ENCODE data around the gene PCNA. TPM values are rescaled to one million over a fixed set of nuclear protein-coding genes. Genes with fewer than 3 reads are reported as not detected.

Gene PCNA
- 53.6 TPM for polyA plus RNA-seq (2013, experiment 1 of 2)
- polyA plus RNA-seq (2013, experiment 2 of 2) = 57.8 TPM

GRCh38 chr20:5119435-5120184 lies at the start of gene PCNA:
TSS of gene PCNA (minus strand) at chr20:5119958. CDS start at chr20:5119798, 160 bp downstream.
- Histone ChIP-seq H2BK12ac (ENCODE audit: low read length in 2 of 2) (peak within 1 kb of the TSS in 1 of 2 experiments; percentile 1), H3K27ac (ENCODE audit: low read length, poor library complexity, severe bottlenecking) (peak within 1 kb of the TSS; percentile 100), H2BK5ac (ENCODE audit: low read depth, low read length, poor library complexity, severe bottlenecking) (peak within 1 kb of the TSS; percentile 96), H3K36me3 (ENCODE audit: control insufficient read depth in 1 of 2, insufficient read depth in 2 of 2, low read depth in 1 of 2, low read length in 2 of 2) (peaks cover 3 to 40% of the 10 kb centered on the region in 2 experiments), H3K4me1 (ENCODE audit: control insufficient read depth, insufficient read depth, low read depth, low read length) (peaks cover 7% of the 10 kb centered on the region), H3K4ac (ENCODE audit: low read depth in 1 of 2, low read length in 2 of 2) (peak within 1 kb of the TSS in 1 of 2 experiments; percentile 84), H3K4me2 (ENCODE audit: low read length, poor library complexity, severe bottlenecking) (peak within 1 kb of the TSS; percentile 87), H2AK5ac (ENCODE audit: low read length, severe bottlenecking) (peak within 1 kb of the TSS; percentile 60), H2BK15ac (ENCODE audit: low read depth, poor library complexity, severe bottlenecking) (no peak within 1 kb of the TSS), H3K23ac (ENCODE audit: low read length in 2 of 2) (peak within 1 kb of the TSS in 1 of 2 experiments; percentile 92), H3K79me1 (replicated peaks; ENCODE audit: low read length, poor library complexity, severe bottlenecking) (peaks cover 2% of the 10 kb centered on the region), H4K8ac (ENCODE audit: low read length) (peak within 1 kb of the TSS; percentile 84), H3K4me3 (ENCODE audit: insufficient read depth in 1 of 2, low read depth in 1 of 2, low read length in 2 of 2) (peak within 1 kb of the TSS; percentile 68 to 100), H3K14ac (ENCODE audit: low read length in 2 of 2) (peak within 1 kb of the TSS in 1 of 2 experiments; percentile 7), H3K9ac (ENCODE audit: low read length) (peak within 1 kb of the TSS; percentile 100), H4K91ac (ENCODE audit: low read length) (peak within 1 kb of the TSS; percentile 67), H2AFZ (ENCODE audit: low read depth, low read length) (peak within 1 kb of the TSS; percentile 44), H3K9me3 (ENCODE audit: control insufficient read depth, low read length) (no peaks in the 10 kb centered on the region), H3K27me3 (ENCODE audit: control insufficient read depth in 1 of 2, insufficient read depth in 1 of 2, low read length in 2 of 2) (no peaks in the 10 kb centered on the region), H3K18ac (ENCODE audit: low read depth in 1 of 2, low read length in 2 of 2) (peak within 1 kb of the TSS; percentile 63 to 93), H2BK120ac (ENCODE audit: low read depth, low read length) (peak within 1 kb of the TSS; percentile 49)
- peak; percentile 98 for DNase-seq
- under 1% methylated on average over 71 of the region's 71 CpGs for WGBS

GRCh38 chr20:5168651-5169396 lies 49.1 kb upstream of the PCNA start:
- 2% methylated on average over 3 of the region's 3 CpGs for WGBS
- H3K18ac ChIP-seq (ENCODE audit: low read depth in 1 of 2, low read length in 2 of 2) = peak overlapping the region; percentile 61 to 88

GRCh38 chr20:5164645-5165625 lies 45.2 kb upstream of the PCNA start:
- no peak overlapping the region for H4K91ac ChIP-seq (ENCODE audit: low read length)
- no peak for DNase-seq
- H2BK5ac ChIP-seq (ENCODE audit: low read depth, low read length, poor library complexity, severe bottlenecking) = no peak overlapping the region
- peaks cover 52% of the 10 kb centered on the region for H3K79me1 ChIP-seq (replicated peaks; ENCODE audit: low read length, poor library complexity, severe bottlenecking)
- no peaks in the 10 kb centered on the region for H3K9me3 ChIP-seq (ENCODE audit: control insufficient read depth, low read length)
- H2BK120ac ChIP-seq (ENCODE audit: low read depth, low read length) = no peak overlapping the region
- no peak overlapping the region for H3K4me3 ChIP-seq (ENCODE audit: insufficient read depth in 1 of 2, low read depth in 1 of 2, low read length in 2 of 2)
- H3K27me3 ChIP-seq (ENCODE audit: control insufficient read depth in 1 of 2, insufficient read depth in 1 of 2, low read length in 2 of 2) = no peaks in the 10 kb centered on the region
- H3K9ac ChIP-seq (ENCODE audit: low read length) = no peak overlapping the region
- peaks cover 0 to 2% of the 10 kb centered on the region in 2 experiments for H3K36me3 ChIP-seq (ENCODE audit: control insufficient read depth in 1 of 2, insufficient read depth in 2 of 2, low read depth in 1 of 2, low read length in 2 of 2)
- 92% methylated on average over 12 of the region's 13 CpGs for WGBS
- H2BK15ac ChIP-seq (ENCODE audit: low read depth, poor library complexity, severe bottlenecking) = no peak overlapping the region
- no peak overlapping the region for H3K14ac ChIP-seq (ENCODE audit: low read length in 2 of 2)
- H4K8ac ChIP-seq (ENCODE audit: low read length) = no peak overlapping the region
- H3K4me2 ChIP-seq (ENCODE audit: low read length, poor library complexity, severe bottlenecking) = no peak overlapping the region
- H3K18ac ChIP-seq (ENCODE audit: low read depth in 1 of 2, low read length in 2 of 2) = no peak overlapping the region
- no peak overlapping the region for H3K4ac ChIP-seq (ENCODE audit: low read depth in 1 of 2, low read length in 2 of 2)
- peaks cover 14% of the 10 kb centered on the region for H3K4me1 ChIP-seq (ENCODE audit: control insufficient read depth, insufficient read depth, low read depth, low read length)
- no peak overlapping the region for H3K27ac ChIP-seq (ENCODE audit: low read length, poor library complexity, severe bottlenecking)
- no peak overlapping the region for H2AK5ac ChIP-seq (ENCODE audit: low read length, severe bottlenecking)
- H3K23ac ChIP-seq (ENCODE audit: low read length in 2 of 2) = peak overlapping the region in 1 of 2 experiments; percentile 56
- H2AFZ ChIP-seq (ENCODE audit: low read depth, low read length) = no peak overlapping the region
- no peak overlapping the region for H2BK12ac ChIP-seq (ENCODE audit: low read length in 2 of 2)

More at GRCh38 chr20:5168651-5169396, 49.1 kb upstream of the PCNA start:
- peak overlapping the region in 1 of 2 experiments; percentile 64 for H3K14ac ChIP-seq (ENCODE audit: low read length in 2 of 2)
- H2BK12ac ChIP-seq (ENCODE audit: low read length in 2 of 2) = peak overlapping the region; percentile 41 to 51
- H2BK15ac ChIP-seq (ENCODE audit: low read depth, poor library complexity, severe bottlenecking) = peak overlapping the region; percentile 3
- peak; percentile 69 for DNase-seq
- peak overlapping the region; percentile 0 for H3K27ac ChIP-seq (ENCODE audit: low read length, poor library complexity, severe bottlenecking)
- peaks cover 68% of the 10 kb centered on the region for H3K79me1 ChIP-seq (replicated peaks; ENCODE audit: low read length, poor library complexity, severe bottlenecking)
- no peaks in the 10 kb centered on the region for H3K27me3 ChIP-seq (ENCODE audit: control insufficient read depth in 1 of 2, insufficient read depth in 1 of 2, low read length in 2 of 2)
- peaks cover 25% of the 10 kb centered on the region for H3K4me1 ChIP-seq (ENCODE audit: control insufficient read depth, insufficient read depth, low read depth, low read length)
- H3K4me3 ChIP-seq (ENCODE audit: insufficient read depth in 1 of 2, low read depth in 1 of 2, low read length in 2 of 2) = no peak overlapping the region
- H2AK5ac ChIP-seq (ENCODE audit: low read length, severe bottlenecking) = no peak overlapping the region
- H3K36me3 ChIP-seq (ENCODE audit: control insufficient read depth in 1 of 2, insufficient read depth in 2 of 2, low read depth in 1 of 2, low read length in 2 of 2) = peaks cover 9 to 21% of the 10 kb centered on the region in 2 experiments
- H3K4me2 ChIP-seq (ENCODE audit: low read length, poor library complexity, severe bottlenecking) = no peak overlapping the region
- peak overlapping the region; percentile 24 for H4K91ac ChIP-seq (ENCODE audit: low read length)
- peak overlapping the region; percentile 23 for H3K9ac ChIP-seq (ENCODE audit: low read length)
- no peak overlapping the region for H2BK5ac ChIP-seq (ENCODE audit: low read depth, low read length, poor library complexity, severe bottlenecking)
- H2AFZ ChIP-seq (ENCODE audit: low read depth, low read length) = no peak overlapping the region
- no peak overlapping the region for H3K23ac ChIP-seq (ENCODE audit: low read length in 2 of 2)
- H3K9me3 ChIP-seq (ENCODE audit: control insufficient read depth, low read length) = no peaks in the 10 kb centered on the region
- H2BK120ac ChIP-seq (ENCODE audit: low read depth, low read length) = no peak overlapping the region
- peak overlapping the region; percentile 45 for H4K8ac ChIP-seq (ENCODE audit: low read length)
- H3K4ac ChIP-seq (ENCODE audit: low read depth in 1 of 2, low read length in 2 of 2) = peak overlapping the region; percentile 47 to 57
